Peyer's patch (tissue), 4 donors: Measurements from ENCODE around the gene IRF8.

Experiments
- POLR2A ChIP-seq, 2 donors: fragments of 450-650 bp; IDR thresholded peaks; one replicate each; pipeline ENCODE4 v1.5.1; 2017; ENCODE audit warnings: antibody characterized with exemption in 2 of 2, mild to moderate bottlenecking in 2 of 2, moderate library complexity in 2 of 2
- TF ChIP-seq, protein P1 (sequence below), 6 experiments: fragments of 450-650 bp in 4 of 6; fragments of 200-600 bp in 2 of 6; sonication (generic) in 1 of 6; IDR thresholded peaks; one replicate each; pipeline ENCODE4 v1.5.1; 2017 to 2019; ENCODE audit warnings: antibody characterized with exemption in 6 of 6, mild to moderate bottlenecking in 3 of 6, moderate library complexity in 1 of 6

GRCh38 chr16:85940214-85940613 lies 41.3 kb downstream of the IRF8 start:
- TF ChIP-seq, protein P1, sequence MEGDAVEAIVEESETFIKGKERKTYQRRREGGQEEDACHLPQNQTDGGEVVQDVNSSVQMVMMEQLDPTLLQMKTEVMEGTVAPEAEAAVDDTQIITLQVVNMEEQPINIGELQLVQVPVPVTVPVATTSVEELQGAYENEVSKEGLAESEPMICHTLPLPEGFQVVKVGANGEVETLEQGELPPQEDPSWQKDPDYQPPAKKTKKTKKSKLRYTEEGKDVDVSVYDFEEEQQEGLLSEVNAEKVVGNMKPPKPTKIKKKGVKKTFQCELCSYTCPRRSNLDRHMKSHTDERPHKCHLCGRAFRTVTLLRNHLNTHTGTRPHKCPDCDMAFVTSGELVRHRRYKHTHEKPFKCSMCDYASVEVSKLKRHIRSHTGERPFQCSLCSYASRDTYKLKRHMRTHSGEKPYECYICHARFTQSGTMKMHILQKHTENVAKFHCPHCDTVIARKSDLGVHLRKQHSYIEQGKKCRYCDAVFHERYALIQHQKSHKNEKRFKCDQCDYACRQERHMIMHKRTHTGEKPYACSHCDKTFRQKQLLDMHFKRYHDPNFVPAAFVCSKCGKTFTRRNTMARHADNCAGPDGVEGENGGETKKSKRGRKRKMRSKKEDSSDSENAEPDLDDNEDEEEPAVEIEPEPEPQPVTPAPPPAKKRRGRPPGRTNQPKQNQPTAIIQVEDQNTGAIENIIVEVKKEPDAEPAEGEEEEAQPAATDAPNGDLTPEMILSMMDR (IDR thresholded peaks at IDR 0.05), result no peak
- TF ChIP-seq POLR2A (IDR thresholded peaks at IDR 0.05), result no peak
